KG1 (cell line): ENCODE data around the gene POU6F2.
"Not testable (repeated sequence)": the region's sequence is repeated elsewhere in the genome, so short reads cannot be mapped to it uniquely, and the experiment has no call there.

ENCODE experiments used
- DNase-seq: peaks from one replicate; lab custom pipeline; 2025; lab: John Stamatoyannopoulos, UW

The POU6F2 gene

DNA sequence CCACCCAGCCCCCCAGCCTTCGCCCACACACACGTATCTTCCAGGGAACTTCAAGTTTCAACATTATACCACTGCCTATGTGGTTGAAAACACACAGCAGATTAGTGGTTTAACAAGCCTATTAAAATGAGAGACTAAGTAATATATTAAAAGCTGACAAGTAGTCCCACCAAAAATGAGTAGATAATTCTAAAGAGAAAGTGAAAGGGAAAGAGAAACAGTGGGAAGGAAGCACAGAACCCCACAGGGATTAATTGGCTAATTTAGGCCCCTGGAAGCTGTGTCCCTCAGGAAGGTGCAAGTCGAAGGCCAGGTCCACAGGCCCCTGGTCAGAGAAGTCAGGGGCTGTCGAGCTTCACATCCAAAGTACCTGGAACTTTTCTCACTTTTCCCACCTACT, 378.0 kb downstream of the POU6F2 start:
- no peak for DNase-seq

DNA sequence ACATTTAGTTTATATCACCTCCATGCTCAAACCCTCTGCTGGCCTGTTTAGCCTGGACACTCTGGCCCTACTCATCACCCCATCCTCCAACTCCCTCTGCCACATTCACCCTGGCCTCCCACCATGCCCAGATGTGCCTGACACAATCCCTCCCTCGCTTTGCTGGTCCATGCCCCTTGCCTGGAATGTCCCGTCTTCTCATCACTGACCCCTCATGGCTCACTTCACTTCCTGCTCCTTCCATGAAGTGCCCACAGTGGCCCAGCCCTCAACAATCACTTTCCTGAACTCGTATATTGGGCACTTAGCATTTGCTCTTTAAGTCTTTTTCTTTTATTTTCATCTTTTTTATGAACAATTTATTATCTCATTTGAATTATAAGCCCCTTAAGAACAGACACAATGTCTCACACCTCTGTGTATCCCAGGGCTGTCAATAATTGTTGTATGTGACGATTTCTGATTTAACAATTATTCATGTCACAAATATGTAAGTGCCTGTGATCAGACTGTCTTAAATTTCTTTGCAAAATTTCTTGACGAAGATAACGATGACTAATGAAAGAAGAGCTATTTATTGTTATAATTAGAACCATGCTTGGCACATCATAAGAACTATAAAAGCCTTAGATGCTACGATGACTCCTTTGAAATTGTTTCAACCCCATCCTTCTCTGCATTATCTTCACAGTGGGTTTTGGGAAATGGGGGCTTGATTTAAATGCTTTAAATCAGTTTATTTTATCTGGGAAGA, 378.6 kb downstream of the POU6F2 start:
- no peak for DNase-seq

DNA sequence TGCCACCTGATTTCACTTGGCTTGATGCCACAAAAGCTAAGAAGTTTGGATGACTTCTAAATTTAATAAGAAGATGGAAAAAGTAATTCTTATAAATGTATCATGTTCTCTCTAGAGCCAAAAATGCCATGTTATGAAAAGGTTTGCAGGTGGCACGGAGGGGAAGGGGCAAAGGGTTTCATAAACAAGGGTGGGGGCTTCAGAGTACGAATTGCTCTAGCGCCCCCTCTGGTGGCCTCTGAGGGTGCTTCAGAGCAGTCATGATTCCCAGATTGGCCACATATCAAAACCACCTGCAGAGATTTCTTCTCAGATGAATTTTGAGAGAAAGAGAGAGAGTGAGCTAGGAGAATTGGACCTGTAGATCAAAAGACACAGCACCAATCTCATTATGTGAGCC, 379.9 kb downstream of the POU6F2 start:
- no peak for DNase-seq

DNA sequence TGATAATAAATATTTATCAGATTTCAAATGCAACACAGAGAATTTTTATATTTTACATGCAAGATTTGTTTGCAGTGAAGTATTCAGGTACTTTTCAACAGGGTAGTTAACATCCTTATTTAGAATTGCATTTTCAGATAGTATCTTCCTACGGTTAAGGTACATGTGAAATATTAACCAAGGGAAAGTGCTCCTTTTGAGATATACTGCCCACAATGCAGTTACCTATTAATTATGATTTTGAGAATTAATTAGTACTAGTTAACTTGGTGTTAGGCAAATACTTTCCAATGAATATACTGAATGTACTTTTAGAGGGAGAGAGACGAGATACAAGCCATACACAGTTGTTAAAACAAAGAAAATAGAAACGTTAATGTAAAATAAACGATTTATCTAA, 382.3 kb downstream of the POU6F2 start:
- DNase-seq: no peak

DNA sequence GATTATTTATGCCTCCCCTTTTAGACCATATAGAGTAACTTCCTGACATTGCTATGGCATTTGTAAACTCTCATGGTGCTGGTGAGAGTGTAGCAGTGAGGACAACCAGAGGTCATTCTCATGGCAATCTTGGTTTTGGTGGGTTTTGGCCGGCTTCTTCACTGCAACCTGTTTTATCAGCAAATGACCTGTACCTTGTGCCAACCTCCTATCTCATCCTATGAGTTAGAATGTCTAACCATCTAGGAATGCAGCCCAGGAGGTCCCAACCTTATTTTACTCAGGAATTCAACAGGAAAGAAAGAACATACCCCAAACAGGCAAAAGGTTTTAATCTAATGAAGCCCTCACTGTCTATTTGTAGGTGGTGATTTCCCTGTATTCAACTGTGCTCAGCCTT, 383.1 kb downstream of the POU6F2 start:
- DNase-seq: no peak

DNA sequence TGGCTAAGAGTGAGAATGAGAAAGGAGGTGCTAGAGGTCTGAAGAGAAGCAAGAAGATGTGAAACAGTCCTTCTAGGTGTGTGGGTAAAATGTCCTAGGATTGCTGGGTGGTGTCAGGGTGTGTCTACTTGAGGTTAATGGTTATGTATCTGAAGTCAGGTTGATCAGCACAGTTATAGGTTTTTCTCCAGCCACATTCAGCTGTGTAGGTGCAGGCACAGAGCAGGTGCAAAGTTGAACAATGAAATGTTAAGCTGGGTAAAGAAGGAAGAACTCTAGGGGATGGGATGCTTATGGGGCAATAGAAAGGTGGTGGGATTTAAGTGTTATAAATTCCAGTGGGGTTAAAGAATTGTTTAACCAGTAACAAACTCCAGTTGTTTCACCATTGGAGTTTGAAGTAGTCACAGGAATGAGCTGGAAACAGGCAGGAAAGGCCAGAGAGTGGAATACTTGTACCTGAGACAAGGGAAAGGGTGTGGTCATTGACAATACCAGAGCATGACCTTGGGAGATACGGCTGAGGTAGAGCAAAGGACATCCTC, 388.1 kb downstream of the POU6F2 start:
- DNase-seq: no peak

DNA sequence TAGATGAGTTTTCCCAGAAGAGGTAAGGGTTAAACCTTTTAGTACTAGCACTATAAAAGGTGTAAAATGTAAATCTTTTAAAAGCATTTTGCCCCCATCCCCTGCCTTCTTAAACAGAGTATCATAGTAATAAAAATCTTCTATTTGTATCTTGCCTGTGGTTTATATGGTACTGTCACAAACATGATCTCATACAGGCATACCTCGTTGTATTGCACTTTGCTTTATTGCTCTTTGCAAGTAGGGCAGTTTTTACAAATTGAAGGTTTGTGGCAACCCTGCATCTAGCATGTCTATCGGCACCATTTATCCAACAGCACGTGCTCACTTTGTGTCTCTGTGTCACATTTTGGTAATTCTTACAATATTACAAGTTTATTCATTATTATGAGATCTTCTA, 389.7 kb downstream of the POU6F2 start:
- no peak for DNase-seq

DNA sequence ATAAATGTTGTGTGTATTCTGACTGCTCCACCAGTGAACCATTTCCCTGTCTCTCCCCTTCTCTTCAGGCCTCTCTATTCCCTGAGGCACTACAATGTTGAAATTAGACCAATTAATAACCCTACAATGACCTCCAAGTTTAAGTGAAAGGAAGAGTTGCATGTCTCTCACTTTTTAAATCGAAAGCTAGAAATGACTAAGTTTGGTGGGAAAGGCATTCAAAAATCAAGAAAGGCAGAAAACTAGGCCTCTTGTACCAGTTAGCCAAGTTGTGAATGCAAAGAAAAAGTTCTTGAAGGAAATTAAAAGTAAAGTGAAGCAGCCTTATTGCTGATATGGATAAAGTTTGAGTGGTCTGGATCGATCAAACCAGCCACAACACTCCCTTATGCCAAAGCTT, 390.2 kb downstream of the POU6F2 start:
- DNase-seq: no peak

DNA sequence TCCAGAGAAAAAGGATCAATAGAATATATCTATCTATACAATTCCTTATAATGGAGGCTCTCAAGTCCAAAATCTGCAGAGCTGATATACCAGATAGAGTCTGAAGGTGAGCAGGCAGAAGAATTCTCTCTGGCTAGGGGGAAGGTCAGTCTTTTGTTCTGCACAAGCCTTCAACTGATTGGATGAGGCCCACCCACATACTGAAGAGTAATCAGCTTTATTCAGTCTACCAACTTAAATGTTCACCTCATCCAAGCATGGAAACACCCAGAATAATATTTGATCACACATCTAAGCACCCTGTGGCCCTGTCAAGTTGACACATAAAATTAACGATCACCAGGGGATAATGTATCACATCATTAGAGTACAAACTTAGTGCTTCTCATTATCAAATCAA, 394.7 kb downstream of the POU6F2 start:
- DNase-seq: no peak

DNA sequence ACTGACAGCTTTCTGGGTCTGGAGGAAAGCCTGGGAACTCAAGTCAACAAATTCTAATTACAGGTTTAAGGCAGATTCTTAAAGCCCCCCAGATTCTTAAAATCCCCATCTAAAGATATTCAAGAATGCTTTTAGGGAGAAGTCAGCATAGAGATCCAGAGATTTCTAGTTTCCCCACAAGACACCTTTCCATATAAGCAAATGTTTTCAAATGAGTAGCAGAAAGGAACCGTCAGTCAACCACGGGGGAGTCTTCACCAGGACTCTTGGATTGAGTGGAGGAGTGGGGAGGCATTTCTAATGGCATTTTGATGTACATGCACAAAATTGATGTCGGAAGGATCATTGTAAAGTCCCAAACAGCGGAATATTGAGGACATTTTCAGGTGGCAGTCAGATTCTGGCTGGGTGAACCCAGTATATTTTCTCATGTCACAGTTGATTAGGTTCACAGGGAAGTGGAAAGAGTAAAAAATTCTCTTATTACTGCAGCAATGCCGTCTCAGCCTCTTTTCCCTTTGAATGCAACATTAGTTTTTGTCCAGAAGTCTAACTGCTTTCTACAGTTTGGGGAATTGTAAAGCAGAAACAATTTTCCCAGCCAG, 396.8 kb downstream of the POU6F2 start:
- DNase-seq: no peak

DNA sequence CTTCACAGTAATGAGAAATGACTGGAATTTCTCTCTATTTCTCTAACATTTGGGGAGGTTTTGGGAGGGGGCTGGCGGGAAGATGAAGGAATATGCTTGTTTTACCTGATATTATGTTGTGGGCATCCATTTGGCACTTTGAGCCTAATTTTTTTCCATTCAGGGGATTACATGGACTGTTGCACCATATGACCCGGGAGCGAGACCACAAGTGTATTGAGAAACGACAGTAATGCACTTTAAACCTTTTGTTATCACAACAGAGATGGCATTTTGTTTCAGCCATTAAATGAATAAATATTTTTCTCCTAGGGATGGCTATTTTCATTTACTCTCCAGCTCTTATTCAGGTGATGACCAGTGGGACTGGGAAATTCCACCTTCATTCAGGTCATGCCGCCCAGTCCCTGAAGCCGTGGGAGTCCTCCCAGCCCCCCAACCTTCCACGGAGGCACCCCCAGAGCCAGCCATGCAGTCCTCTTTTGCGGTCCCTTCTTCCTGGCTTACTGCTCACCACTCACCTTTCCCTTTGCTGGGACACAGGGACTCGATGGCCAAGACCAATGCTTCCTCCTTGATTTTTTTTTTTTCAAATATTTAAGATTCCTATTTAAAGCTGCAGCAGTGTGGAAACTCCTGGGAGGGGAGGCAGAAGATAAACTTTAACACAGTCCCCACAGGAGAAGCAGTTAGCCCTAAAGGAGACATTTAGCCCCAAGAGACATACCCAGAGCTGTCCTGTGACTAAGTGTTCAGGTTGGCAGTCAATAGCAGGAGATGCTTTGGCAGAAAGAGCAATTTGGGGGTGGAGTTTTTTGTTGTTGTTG, 397.6 kb downstream of the POU6F2 start:
- no peak for DNase-seq

DNA sequence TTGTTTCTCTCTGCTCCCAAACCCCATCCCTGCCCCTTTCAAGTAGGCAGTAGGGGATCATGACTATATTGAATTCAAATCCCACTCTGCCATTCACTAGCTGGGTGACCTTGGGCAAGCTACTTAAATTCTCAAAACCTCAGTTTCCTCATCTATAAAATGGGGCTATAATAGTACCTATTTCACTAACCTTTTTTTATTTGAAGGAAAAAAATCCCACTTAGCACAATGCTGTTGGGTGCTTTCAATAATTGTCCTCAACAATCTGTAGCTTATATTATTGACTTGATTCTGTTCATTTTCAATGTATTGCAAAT, 398.1 kb downstream of the POU6F2 start:
- no peak for DNase-seq

DNA sequence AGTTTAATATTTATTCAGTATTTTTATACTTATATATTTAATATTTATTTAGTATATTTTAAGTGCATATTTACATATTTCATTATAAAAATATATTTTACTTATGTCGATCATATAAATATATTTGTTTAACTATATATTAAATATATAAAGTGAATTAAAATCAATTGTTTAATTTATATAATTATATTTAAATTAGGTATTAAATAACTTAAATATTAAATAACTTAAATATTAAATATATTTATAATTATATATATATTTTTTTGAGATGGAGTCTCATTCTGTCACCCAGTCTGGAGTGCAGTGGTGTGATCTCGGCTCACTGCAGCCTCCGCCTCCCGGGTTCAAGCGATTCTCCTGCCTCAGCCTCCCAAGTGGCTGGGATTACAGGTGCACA, 399.2 kb downstream of the POU6F2 start:
- DNase-seq: not testable (repeated sequence)

DNA sequence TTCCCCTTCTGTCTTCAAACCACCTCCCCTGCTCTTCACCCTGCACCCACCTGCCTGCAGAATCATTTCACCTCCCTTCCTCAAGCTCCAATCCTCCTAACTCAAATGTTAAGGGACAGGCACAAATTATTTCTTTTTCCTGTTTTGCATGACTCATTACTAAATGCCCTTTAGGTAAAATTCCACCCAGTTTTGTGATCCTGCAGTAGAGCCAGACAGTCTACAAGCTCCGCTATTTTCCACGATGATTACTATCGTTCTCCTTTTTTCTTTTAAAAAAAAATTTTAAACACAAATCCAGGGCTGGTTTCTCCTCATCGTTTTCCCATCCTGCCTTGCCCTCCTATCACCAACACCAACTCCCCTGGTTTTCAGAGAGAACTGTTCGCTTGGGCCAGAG, 401.7 kb downstream of the POU6F2 start:
- no peak for DNase-seq

DNA sequence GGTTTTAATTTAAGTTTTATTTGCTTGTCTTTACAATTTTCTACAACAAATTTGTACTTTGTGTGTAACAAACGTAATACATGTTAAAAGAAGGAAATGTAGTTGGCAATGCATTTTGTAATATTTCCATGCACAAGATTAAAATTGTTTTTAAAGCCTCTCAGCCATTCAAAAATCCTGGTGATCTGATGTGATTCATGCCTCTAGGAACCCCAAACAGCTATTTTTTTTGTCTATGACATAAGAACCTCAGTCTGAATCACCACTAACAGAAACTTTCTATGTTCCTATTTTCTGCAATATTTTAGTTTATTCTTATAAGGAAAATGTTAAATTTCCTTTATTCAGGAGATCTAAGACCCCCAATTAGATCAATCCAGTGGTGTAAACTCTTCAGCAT, 405.4 kb downstream of the POU6F2 start:
- no peak for DNase-seq

DNA sequence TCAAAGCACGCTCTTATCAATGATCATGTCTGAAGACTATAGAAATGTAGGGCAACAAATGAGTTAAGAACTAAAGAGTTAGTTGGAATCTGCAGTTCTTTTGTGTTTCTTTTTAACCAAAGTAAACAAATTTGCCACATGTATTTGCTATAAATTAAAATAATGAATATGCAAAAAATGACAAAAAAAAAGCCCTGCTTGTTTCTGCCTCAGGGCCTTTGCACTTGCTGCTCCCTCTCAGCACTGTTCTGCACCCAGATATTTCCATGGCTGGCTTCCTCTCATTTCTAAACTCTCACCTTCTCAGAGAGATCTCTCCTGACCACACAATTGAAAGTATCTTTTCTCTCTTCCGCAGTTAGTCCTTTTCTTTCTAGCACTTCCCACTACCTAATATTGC, 406.7 kb downstream of the POU6F2 start:
- no peak for DNase-seq

DNA sequence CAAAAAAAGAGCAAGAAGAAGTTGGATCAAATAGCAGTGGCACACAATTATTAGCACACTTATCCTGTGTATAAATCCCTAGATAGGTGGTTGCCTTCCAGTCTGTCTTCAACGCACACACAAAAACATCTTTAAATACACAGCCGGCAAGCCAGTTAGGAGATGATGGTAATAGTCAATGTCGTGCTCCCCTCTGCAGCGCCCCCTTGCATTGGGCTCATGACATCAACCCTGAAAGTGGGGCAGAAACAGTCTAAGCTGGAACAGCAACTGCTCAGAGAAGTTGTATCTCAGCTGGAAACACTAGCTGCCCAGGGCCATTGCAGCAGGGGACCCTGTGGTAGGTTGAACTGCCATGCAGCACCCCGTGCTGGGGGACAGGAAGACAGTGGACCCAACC, 409.0 kb downstream of the POU6F2 start:
- no peak for DNase-seq

DNA sequence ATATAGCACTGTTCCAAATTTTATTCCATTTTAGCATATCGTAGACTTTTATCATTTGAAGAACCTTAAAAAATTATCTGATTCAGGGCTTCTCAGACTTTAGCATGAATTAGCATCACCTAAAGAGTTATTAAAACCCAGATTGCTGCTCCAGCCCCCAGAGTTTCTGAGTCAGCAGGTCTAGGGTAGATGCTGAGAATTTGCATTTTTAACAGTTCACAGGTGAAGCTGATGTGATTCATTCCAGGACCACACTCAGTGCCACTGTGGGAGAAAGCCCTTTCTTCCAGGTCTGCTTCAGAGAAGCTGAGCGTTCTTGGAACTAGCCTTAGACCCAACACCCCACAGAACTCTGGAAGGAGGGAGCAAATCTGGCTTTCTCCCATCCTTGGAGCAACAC, 414.4 kb downstream of the POU6F2 start:
- no peak for DNase-seq

DNA sequence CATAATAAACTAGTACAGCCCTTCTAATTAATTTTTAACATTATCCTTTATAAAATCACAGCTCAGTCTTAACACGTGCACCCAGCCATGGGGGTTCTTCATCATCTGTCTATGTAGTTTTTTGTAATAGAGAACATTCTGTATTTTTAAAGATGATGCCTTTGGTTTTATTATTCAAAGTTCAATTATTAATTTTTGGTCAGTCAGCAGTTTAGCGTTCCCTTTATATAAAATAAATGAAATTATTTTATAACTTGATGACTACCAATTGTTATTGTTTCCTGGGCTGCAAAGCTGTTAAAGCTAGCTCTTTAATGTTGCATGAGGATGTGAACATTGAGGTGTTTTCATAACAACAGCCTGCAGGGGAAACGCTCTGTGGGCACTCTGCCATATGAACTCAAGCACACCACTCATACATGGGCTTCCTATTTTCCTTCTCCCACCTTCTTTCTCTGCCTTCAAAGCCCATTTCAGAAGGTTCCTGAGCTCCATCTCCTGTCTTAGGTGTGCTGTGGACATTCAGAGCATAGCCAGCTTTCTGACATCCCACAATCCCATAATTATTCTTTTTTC, 416.5 kb downstream of the POU6F2 start:
- no peak for DNase-seq

DNA sequence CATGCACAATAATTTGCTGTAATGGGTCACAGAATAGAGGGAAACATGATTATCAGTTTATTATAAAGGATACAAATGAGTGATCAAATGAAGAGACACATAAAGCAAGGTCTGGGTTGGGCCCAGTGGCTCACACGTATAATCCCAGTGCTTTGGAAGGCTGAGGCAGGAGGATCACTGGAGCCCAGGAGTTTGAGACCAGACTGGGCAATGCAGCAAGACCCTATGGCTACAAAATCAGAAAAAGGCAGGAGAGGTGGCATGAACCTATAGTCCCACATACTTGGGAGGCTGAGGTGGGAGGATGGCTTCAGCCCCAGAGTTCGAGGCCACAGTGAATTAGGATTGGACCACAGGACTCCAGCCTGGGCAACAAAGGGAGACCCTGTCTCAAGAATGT, 421.7 kb downstream of the POU6F2 start:
- no peak for DNase-seq

DNA sequence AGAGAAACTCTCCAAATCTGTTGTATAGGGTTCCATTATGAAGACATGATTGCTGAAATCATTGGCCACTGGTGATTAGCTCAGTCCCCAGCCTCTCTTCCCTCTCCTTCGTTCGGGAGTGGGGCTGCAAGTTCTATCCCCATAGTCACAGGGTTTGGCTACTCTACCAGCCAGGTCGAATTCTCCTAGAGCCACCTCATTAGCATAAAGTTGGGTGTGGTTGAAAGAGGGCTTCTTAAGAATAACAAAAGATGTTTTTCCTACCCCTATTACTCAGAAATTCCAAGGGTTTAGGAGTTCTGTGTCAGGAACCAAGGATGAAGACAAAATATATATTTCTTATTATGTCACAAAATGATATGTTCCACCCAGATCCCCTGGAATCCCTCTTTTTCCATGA, 422.3 kb downstream of the POU6F2 start:
- no peak for DNase-seq

DNA sequence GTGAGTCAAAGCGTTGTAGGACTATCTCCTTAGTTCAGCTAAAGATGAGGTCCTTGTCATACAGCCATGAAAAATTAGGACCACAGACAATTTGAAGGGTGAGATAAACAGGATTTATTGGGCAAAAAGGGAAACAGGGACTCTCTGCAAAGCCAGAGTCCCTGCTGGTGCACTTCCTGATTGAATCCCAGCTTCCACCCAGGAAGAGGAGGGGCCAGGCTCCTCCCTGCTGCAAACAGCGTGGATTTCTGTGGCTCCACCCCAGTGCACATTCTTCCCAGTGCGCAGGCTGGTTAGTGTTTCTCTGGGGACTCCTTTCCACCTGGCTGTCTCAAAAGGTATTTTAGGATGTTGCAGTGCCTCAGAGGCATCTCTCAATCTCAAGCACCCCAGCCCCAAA, 423.1 kb downstream of the POU6F2 start:
- DNase-seq: no peak

DNA sequence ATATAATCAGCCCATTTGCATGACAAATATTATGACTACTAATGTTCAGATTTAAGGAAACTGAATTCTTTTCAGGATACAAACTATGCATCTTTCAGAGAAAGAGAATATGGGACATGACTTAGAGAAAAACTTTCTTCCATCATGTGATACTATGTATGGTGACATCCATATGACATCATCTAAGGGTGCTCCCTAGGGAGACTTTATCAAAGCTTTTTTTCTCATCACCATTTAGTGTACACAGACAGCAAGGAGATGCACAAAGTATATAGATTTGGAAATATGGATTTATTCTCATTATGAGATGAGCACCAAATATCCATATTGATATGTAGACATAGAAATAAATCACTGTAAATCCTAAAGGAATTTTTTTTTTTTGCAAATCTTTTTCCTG, 424.3 kb downstream of the POU6F2 start:
- DNase-seq: no peak
